ENCODE results near the gene TSPAN18. TPM values are rescaled to one million over a fixed set of nuclear protein-coding genes. Genes with fewer than 3 reads are reported as not detected.

TSPAN18 gene
- total and polyA plus RNA-seq, 8 donors, result 0.69 to 2.7 (median 1.5) TPM

DNA sequence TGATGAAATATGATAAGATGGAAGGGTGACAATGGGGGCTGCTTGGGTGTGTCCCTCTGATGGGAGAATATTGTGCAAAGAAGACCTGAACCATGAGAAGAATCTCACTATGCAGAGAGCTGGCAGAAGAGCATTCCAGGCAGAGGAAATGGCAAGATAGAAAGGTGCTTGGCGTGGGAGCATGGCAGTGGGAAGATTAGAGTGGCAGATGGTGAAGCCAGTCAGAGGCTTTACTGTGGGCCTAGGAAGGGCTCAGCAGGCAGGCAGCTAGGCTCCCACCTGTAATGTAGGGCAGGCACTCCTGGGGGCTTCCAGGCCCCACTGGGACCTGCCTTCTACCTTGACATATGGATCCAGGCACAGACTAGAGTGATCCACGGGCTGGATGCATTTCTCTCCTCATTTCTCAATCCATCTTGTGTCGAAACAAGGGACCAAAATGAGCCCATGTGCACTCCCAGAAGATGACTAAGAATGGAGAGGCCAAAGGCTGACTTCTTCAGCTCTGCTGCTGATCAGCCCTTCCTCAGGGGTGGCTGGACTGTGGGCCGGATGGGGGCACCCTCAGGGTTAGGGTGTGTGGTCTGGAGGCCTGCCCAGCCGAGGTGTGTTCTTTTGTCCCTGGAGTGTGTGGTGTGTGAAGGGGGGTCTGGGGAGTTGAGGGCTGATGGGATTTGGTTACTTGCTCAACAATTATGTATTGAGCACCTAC is 88.3 kb downstream of the TSPAN18 start:
- TF ChIP-seq, protein P1, sequence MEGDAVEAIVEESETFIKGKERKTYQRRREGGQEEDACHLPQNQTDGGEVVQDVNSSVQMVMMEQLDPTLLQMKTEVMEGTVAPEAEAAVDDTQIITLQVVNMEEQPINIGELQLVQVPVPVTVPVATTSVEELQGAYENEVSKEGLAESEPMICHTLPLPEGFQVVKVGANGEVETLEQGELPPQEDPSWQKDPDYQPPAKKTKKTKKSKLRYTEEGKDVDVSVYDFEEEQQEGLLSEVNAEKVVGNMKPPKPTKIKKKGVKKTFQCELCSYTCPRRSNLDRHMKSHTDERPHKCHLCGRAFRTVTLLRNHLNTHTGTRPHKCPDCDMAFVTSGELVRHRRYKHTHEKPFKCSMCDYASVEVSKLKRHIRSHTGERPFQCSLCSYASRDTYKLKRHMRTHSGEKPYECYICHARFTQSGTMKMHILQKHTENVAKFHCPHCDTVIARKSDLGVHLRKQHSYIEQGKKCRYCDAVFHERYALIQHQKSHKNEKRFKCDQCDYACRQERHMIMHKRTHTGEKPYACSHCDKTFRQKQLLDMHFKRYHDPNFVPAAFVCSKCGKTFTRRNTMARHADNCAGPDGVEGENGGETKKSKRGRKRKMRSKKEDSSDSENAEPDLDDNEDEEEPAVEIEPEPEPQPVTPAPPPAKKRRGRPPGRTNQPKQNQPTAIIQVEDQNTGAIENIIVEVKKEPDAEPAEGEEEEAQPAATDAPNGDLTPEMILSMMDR (IDR thresholded peaks at IDR 0.05), result no peak
- no peak for DNase-seq
- FAIRE-seq, result no peak
- no peak overlapping the region for H3K4me3 ChIP-seq
- H3K4me1 ChIP-seq, result no peaks in the 10 kb centered on the region
- no peak for ATAC-seq
- H3K9me3 ChIP-seq, result no peaks in the 10 kb centered on the region
- intact Hi-C loops (cut with DNase I), result no loop called here
- WGBS, 2 donors, result 72 to 85% methylated on average over 5 of the region's 5 CpGs
- no peaks in the 10 kb centered on the region for H3K27me3 ChIP-seq
- H3K36me3 ChIP-seq, result no peaks in the 10 kb centered on the region
- no peak overlapping the region for H3K27ac ChIP-seq

DNA sequence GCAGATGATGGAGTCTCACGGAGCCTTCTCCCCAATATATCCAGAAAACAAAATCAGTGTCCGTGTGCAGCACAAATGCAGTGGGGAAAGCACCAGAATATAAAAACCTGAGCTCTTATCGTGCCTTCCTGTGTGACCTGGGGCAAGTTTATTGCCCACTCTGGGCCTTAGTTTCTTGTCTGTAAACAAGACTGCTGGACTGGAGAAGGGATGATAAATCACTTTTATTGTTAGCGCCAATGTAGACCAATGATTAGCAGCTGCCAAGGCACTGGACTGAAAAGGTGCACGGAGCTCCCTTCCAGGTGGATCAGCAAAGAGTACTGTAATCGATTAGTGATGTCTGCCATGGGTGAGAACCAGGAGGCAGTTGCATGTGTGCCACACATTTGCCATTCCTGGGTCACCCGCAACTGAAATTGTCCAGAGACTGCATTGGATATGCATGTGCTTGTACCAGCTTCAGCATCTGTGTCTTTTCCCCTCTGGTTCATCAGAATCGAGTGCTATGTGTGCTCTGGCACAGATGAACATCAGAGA is 89.2 kb downstream of the TSPAN18 start:
- H3K4me1 ChIP-seq, result no peaks in the 10 kb centered on the region
- WGBS, 2 donors, result 74 to 85% methylated on average over 8 of the region's 8 CpGs
- H3K4me3 ChIP-seq, result no peak overlapping the region
- ATAC-seq (no peak), DNase-seq (no peak), FAIRE-seq (no peak)
- no peaks in the 10 kb centered on the region for H3K9me3 ChIP-seq
- intact Hi-C loops (cut with DNase I), result no loop called here
- no peak overlapping the region for H3K27ac ChIP-seq
- H3K27me3 ChIP-seq, result no peaks in the 10 kb centered on the region
- TF ChIP-seq, protein P1 (IDR thresholded peaks at IDR 0.05), result no peak
- no peaks in the 10 kb centered on the region for H3K36me3 ChIP-seq

DNA sequence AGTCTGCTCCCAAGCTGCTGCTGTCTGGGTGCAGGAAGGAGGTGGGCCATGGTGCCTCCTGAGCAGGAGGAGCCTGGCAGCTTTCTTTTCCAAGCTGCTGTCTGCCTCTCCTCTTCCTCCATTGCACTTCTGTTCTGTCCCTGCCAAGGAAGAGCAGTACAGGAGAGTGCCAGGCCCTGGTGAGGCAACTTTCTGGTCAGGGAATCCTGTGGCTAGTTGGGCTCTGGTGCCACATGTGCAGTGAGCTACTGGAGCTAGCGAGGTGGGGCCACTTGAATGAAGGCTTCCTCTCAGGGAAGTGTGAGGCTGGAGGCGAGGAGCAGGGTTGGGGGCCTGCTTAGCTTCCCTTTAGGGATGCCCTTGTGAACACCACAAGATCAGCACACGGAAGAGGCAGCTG is 90.0 kb downstream of the TSPAN18 start:
- ATAC-seq (no peak), FAIRE-seq (no peak), DNase-seq (peak in 1 of 6 donors; percentile 20)
- no peaks in the 10 kb centered on the region for H3K4me1 ChIP-seq
- no peak overlapping the region for H3K4me3 ChIP-seq
- H3K27ac ChIP-seq, result no peak overlapping the region
- WGBS, 2 donors, result 84 to 85% methylated on average over 3 of the region's 3 CpGs
- H3K9me3 ChIP-seq, result no peaks in the 10 kb centered on the region
- no peaks in the 10 kb centered on the region for H3K36me3 ChIP-seq
- intact Hi-C loops (cut with DNase I), result no loop called here
- no peaks in the 10 kb centered on the region for H3K27me3 ChIP-seq
- TF ChIP-seq, protein P1 (IDR thresholded peaks at IDR 0.05), result no peak

DNA sequence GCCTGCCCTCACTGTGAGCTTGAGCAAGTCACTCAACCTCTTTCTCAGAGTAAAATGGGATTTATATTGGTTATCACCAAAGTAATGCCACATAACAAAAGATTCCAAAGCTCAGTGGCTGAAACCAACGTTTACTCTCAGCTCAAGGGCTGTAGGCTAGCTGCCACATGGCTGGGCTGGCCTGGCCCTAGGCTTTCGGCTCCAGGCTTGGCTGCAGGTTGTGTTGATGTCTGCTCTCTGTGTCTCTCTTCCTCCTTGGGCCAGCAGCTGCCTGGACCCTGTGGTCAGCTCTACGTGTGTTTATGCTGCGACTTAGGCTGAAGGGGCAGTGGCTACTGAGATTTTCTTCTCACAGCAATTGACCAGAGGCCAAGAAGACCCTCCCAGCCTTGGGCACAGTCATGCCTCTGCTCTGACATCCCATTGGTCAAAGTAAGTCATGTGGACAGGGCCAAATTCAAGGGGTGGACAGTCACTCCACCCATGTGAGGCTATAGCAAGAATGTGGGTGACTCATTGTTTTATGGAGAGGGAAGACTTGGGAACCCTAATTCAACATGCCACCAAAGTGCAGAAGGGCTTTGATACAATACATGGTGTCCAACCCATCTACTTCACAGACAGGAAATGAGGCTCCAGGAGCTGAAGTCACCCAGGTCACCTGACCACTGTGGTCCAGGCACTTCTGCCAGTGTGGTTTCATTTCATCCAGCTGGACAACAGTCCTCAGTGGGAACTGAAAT is 90.6 kb downstream of the TSPAN18 start:
- FAIRE-seq (no peak), DNase-seq (peak in 1 of 6 donors; percentile 24), ATAC-seq (no peak)
- H3K4me1 ChIP-seq, result no peaks in the 10 kb centered on the region
- TF ChIP-seq, protein P1 (IDR thresholded peaks at IDR 0.05), result no peak
- 62 to 82% methylated on average over 4 of the region's 4 CpGs for WGBS, 2 donors
- H3K4me3 ChIP-seq, result no peak overlapping the region
- no peak overlapping the region for H3K27ac ChIP-seq
- intact Hi-C loops (cut with DNase I), result no loop called here
- no peaks in the 10 kb centered on the region for H3K36me3 ChIP-seq
- no peaks in the 10 kb centered on the region for H3K27me3 ChIP-seq
- H3K9me3 ChIP-seq, result no peaks in the 10 kb centered on the region

All from pancreas (tissue), 10 donors.